ENCODE results near the gene KRTAP4-12. TPM values are rescaled to one million over a fixed set of nuclear protein-coding genes. Genes with fewer than 3 reads are reported as not detected.
A peak's percentile ranks its signal among the peaks of the same experiment; 100 is the strongest.
"Not testable (repeated sequence)": the region's sequence is repeated elsewhere in the genome, so short reads cannot be mapped to it uniquely, and the experiment has no call there.

Gene KRTAP4-12
- total RNA-seq, 1 experiment from 2014 or later: not detected

- DNase-seq (ENCODE audit: low read depth): no peak
Measured at GRCh38 chr17:41126412-41126811, 2.4 kb upstream of the KRTAP4-12 start.

- no peak for DNase-seq (ENCODE audit: low read depth)
Measured at GRCh38 chr17:41125064-41125463, 1.1 kb upstream of the KRTAP4-12 start.

DNA sequence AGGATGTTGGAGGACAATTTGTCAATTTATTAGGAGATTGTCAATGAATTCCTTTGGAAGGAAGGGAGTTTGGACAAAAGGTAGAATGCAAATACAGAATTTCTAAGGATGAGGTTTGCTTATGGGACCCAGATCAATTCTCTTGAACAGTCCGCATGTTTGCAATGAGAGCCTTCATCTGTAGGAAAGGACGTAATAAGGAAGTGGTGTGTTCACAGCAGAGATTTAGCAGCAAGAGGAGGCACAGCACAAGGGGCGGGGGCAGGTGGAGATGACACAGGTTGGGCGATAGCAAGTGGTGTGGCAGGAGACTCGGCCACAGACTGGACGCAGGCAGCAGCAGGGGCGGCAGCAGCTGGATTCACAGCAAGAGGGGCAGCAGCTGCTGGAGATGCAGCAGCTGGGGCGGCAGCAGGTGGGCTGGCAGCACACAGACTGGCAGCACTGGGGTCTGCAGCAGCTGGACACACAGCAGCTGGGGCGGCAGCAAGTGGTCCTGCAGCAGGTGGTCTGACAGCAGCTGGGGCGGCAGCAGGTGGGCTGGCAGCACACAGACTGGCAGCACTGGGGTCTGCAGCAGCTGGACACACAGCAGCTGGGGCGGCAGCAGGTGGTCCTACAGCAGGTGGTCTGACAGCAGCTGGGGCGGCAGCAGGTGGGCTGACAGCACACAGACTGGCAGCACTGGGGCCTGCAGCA lies 541 bp downstream of the KRTAP4-12 start:
- DNase-seq (ENCODE audit: low read depth): not testable (repeated sequence)

GRCh38 chr17:41121742-41122141 lies 2.2 kb downstream of the KRTAP4-12 start:
- DNase-seq (ENCODE audit: low read depth): no peak

DNA sequence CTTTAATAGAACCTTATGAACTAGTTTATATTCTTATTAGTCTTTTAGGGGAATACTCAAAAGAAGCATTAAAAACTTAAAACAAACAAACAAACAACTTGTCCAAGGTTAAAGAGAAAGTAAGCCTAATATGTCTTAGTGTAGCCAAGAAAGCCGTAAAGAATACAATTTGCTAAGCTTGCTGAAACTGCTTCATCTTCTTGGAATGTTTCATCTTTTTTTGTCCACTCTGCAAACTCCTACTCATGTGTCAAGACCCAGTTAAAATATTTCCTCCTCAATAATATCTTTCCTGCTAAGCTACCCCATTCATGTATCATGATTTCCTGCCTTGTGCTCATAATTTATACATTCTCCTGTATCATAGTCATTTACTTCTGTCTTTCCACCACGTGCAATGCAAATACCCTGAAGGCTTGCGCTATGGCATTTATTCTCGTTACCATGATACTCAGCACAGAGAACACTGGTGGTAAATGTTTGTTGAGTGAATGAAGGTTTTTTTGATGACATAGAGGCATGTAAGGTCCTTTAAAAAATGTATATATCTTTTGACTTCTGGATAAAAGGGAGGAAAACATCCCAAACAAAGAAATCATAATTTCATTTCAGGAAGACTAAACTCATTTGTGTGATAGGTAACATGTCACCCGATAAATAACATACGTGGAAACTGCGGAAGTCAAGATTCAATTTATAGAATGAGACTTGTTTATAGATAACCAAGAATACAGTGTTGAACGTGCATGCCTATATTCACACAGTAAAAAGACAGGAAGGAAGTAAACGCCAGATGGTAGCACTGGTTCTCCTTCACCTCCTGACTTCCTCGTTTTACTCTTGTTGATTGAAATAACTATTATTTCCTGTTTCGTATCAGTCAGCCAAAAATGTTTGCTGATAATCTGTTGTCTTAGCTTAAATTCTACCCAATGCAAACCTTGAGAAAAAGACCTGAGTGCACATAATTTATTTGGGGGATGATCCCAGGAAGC lies 4.0 kb downstream of the KRTAP4-12 start:
- DNase-seq (ENCODE audit: low read depth): not testable (repeated sequence)

DNA sequence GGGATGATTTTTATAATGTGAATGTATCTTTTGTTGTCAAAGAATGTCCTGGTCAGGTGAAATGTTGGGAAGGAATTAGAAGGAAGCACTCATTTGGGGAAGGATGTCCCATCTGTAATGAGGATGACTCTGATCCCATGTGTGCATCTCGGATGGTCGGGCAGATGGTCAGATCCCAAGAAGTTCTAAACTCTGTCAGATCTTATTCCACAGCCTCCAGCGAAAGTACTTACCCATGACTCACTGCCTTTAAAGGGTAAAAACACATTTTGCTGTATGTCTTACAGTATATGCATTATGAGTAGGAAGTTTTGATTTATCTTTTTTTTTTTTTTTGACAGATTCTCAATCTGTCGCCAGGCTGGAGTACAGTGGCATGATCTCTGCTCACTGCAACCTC lies 5.3 kb downstream of the KRTAP4-12 start:
- DNase-seq (ENCODE audit: low read depth): no peak

GRCh38 chr17:41117846-41118386 lies 6.1 kb downstream of the KRTAP4-12 start, which contains the start of gene KRTAP4-11:
Gene KRTAP4-11, minus strand, starts transcription at chr17:41118373. Its CDS starts 58 bp downstream, at chr17:41118315.
- DNase-seq (ENCODE audit: low read depth): peak; percentile 6

DNA sequence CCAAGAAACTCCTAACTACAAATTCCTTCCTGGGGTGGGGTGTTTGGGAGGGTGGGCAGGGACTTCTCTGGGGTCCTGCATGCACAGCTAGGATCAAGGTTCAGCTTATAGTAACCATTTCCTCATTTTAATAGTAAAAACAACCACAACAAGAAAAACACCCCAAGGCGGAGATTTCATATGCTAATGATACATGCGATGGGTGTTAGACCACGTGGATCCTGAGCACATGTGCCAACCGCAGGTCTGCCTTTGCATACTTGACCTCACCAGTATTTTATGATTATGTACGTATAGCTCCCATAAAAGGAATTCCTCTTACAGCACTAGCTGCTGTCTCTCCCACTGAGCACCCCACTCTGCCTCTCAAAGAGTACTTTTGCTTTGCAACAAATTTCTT lies 7.7 kb downstream of the KRTAP4-12 start:
- DNase-seq (ENCODE audit: low read depth): no peak

- peak; percentile 11 for DNase-seq (ENCODE audit: low read depth)
Measured at GRCh38 chr17:41111151-41111885, 12.7 kb downstream of the KRTAP4-12 start.

- not testable (repeated sequence) for DNase-seq (ENCODE audit: low read depth)
Measured at GRCh38 chr17:41108728-41109386, 15.1 kb downstream of the KRTAP4-12 start.

- no peak for DNase-seq (ENCODE audit: low read depth)
Measured at GRCh38 chr17:41107941-41108450, 16.0 kb downstream of the KRTAP4-12 start.

DNA sequence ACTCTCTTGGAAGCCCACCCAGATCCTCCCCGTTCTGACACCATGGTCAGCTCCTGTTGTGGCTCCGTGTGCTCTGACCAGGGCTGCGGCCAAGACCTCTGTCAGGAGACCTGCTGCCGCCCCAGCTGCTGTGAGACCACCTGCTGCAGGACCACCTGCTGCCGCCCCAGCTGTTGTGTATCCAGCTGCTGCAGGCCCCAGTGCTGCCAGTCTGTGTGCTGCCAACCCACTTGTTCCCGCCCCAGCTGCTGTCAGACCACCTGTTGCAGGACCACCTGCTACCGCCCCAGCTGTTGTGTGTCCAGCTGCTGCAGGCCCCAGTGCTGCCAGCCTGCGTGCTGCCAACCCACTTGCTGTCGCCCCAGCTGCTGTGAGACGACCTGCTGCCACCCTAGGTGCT lies 18.6 kb downstream of the KRTAP4-12 start, which contains the start of gene KRTAP4-9:
KRTAP4-9 (plus strand) TSS at position 43 of the 400 bp plus-strand sequence; CDS start at position 43, 0 bp downstream.
- peak; percentile 49 for DNase-seq (ENCODE audit: low read depth)

- peak; percentile 38 for DNase-seq (ENCODE audit: low read depth)
Measured at GRCh38 chr17:41104386-41105038, 19.5 kb downstream of the KRTAP4-12 start.

DNA sequence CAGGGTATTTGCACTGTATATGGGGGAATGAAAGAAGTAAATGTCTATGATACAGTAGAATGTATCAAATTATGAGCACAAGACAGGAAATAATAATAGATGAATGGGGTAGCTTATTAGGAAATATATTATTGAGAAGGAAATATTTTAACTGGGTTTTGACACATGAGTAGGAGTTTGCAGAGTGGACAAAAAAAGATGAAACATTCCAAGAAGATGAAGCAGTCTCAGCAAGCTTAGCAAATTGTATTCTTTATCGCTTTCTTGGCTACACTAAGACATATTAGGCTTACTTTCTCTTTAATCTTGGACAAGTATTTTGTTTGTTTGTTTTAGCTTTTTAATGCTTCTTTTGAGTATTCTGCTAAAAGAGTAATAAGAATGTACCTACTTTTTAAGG lies 20.1 kb downstream of the KRTAP4-12 start:
- DNase-seq (ENCODE audit: low read depth): no peak

- DNase-seq (ENCODE audit: low read depth): peak; percentile 41
Measured at GRCh38 chr17:41101586-41102259, 22.3 kb downstream of the KRTAP4-12 start, which contains the start of gene KRTAP4-16. Gene KRTAP4-16, minus strand, starts transcription at chr17:41102209. Its CDS starts 0 bp downstream, at chr17:41102209.

DNA sequence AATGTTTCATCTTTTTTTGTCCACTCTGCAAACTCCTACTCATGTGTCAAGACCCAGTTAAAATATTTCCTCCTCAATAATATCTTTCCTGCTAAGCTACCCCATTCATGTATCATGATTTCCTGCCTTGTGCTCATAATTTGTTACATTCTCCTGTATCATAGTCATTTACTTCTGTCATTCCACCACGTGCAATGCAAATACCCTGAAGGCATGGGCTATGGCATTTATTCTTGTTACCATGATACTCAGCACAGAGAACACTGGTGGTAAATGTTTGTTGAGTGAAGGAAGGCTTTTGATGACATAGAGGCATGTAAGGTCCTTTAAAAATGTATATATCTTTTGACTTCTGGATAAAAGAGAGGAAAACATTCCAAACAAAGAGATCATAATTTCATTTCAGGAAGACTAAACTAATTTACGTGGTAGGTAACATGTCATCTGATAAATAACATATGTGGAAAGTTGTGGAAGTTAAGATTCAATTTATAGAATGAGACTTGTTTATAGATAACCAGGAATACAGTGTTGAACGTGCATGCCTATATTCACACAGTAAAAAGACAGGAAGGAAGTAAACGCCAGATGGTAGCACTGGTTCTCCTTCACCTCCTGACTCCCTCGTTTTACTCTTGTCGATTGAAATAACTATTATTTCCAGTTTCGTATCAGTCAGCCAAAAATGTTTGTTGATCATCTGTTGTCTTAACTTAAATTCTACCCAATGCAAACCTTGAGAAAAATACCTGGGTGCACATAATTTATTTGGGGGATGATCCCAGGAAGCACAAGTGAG lies 24.1 kb downstream of the KRTAP4-12 start:
- DNase-seq (ENCODE audit: low read depth): peak; percentile 54

DNA sequence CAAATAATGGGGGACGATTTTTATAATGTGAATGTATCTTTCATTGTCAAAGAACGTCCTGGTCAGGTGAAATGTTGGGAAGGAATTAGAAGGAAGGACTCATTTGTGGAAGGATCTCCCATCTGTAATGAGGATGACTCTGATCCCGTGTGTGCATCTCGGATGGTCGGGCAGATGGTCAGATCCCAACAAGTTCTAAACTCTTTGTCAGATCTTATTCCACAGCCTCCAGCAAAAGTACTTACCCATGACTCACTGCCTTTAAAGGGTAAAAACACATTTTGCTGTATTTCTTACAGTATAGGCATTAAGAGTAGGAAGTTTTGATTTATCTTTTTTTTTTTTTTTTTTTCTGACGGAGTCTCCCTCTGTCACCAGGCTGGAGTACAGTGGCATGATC lies 25.5 kb downstream of the KRTAP4-12 start:
- DNase-seq (ENCODE audit: low read depth): peak; percentile 22

DNA sequence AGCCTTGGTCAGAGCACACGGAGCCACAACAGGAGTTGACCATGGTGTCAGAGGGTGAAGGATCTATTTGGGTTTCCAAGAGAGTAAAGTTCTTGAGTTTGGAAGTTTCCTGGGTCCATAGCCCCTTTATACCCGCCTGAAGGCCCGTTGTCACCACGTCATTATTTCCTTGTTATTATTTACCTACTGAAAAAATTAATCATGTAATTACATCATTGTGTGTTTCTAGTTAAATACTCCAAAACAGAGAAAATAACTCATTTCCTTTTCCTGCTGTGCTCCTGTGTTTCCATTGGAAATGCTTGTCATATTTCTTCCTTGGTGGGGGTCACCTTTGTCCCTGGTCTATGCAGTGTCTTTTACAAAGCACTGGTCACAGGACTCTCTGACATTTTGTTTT lies 25.9 kb downstream of the KRTAP4-12 start, which contains the start of gene KRTAP4-8:
KRTAP4-8 (minus strand) TSS at position 101 of the 400 bp plus-strand sequence; CDS start at position 43, 58 bp downstream.
- DNase-seq (ENCODE audit: low read depth): no peak
